ENCODE measurements around the gene ITIH1.

The ITIH1 gene

DNA sequence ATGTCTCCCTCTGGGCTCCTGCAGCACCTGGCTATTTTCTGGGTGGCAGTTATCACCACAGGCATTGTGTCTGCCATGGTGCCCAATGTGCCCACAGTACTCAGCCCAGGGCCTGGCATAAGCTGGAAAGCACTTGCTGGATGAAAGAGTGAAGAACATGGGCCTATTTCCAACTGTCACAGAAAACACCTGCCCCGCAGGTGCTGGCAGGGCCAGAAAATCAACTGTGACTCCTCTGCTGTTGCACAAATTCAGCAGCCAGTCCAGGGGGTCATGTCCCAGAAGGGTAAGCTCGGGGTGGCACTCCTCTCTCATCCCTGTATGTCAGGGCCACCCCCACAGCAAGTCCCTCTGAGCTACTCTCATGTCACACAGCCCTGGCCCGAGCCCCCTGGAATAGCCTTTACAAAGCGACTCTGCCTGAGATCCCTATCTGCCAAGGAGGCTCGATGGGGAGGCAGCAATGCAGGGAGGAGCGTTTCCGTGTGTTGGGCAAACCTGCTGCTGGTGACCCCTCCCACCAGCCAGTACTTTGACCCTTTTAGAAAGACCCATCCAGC is 34.1 kb downstream of the ITIH1 start:
- H3K9me2 ChIP-seq (replicated peaks; ENCODE audit: control insufficient read depth, low read length) = no peaks in the 10 kb centered on the region
- no peak overlapping the region for H3K27ac ChIP-seq (ENCODE audit: low read depth, low read length)
- no peaks in the 10 kb centered on the region; the same call in 1 of the 2 replicates for H3K27me3 ChIP-seq (ENCODE audit: control insufficient read depth, low read length)
- no peak overlapping the region for H3K4me3 ChIP-seq (ENCODE audit: low read length)
- no peak overlapping the region for H3K4me2 ChIP-seq (ENCODE audit: low read length)
- no peaks in the 10 kb centered on the region for H4K20me1 ChIP-seq (ENCODE audit: control insufficient read depth, insufficient read depth, low read depth, low read length)
- no peaks in the 10 kb centered on the region for H3K4me1 ChIP-seq (ENCODE audit: control insufficient read depth, low read length)
- H3K79me2 ChIP-seq (ENCODE audit: control insufficient read depth, low read length) = no peaks in the 10 kb centered on the region
- H3F3A ChIP-seq (ENCODE audit: control insufficient read depth, insufficient read depth) = no peaks in the 10 kb centered on the region
- TF ChIP-seq EZH2phosphoT487 (IDR thresholded peaks at IDR 0.05; ENCODE audit: borderline replicate concordance, low read length) (no peak), CTCF (IDR thresholded peaks at IDR 0.05; ENCODE audit: low read depth, low read length, poor library complexity, severe bottlenecking) (no peak)
- H3K9me3 ChIP-seq (ENCODE audit: control insufficient read depth, insufficient read depth, low read length) = no peaks in the 10 kb centered on the region
- H3K36me3 ChIP-seq (ENCODE audit: control insufficient read depth, low read length) = no peaks in the 10 kb centered on the region

DNA sequence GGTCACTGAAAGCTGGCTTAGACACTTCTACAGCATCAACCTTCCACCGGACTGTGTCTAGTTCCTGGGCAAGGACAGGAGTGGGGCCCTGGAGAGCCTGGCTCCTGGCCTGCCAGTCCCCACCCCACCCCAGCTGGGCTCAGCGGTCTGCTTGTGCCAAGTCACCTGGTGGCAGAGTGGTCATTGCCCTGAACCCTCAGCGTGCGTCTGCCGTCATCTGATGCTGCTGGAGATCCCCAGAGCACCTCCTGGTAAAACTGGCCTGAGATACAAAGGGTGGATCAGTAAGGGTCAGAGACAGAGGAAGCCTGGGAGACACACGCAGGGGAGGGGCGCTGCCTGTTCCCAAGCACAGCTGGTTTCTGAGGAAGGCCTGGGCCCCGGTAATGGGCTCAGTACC is 36.4 kb downstream of the ITIH1 start:
- H3F3A ChIP-seq (ENCODE audit: control insufficient read depth, insufficient read depth) = no peaks in the 10 kb centered on the region
- no peaks in the 10 kb centered on the region for H4K20me1 ChIP-seq (ENCODE audit: control insufficient read depth, insufficient read depth, low read depth, low read length)
- H3K79me2 ChIP-seq (ENCODE audit: control insufficient read depth, low read length) = no peaks in the 10 kb centered on the region
- no peaks in the 10 kb centered on the region for H3K4me1 ChIP-seq (ENCODE audit: control insufficient read depth, low read length)
- TF ChIP-seq EZH2phosphoT487 (IDR thresholded peaks at IDR 0.05; ENCODE audit: borderline replicate concordance, low read length) (no peak), CTCF (IDR thresholded peaks at IDR 0.05; ENCODE audit: low read depth, low read length, poor library complexity, severe bottlenecking) (no peak)
- H3K4me2 ChIP-seq (ENCODE audit: low read length) = no peak overlapping the region
- no peak overlapping the region for H3K27ac ChIP-seq (ENCODE audit: low read depth, low read length)
- H3K36me3 ChIP-seq (ENCODE audit: control insufficient read depth, low read length) = no peaks in the 10 kb centered on the region
- H3K27me3 ChIP-seq (ENCODE audit: control insufficient read depth, low read length) = no peaks in the 10 kb centered on the region
- no peaks in the 10 kb centered on the region for H3K9me3 ChIP-seq (ENCODE audit: control insufficient read depth, insufficient read depth, low read length)
- no peaks in the 10 kb centered on the region for H3K9me2 ChIP-seq (replicated peaks; ENCODE audit: control insufficient read depth, low read length)
- no peak overlapping the region for H3K4me3 ChIP-seq (ENCODE audit: low read length)

GRCh38 chr3:52816199-52816598 is 38.8 kb downstream of the ITIH1 start:
- Histone ChIP-seq H3K9me2 (replicated peaks; ENCODE audit: control insufficient read depth, low read length) (no peaks in the 10 kb centered on the region), H3K9me3 (ENCODE audit: control insufficient read depth, insufficient read depth, low read length) (no peaks in the 10 kb centered on the region), H3K4me3 (ENCODE audit: low read length) (no peak overlapping the region), H3K4me2 (ENCODE audit: low read length) (no peak overlapping the region), H3F3A (ENCODE audit: control insufficient read depth, insufficient read depth) (no peaks in the 10 kb centered on the region), H4K20me1 (ENCODE audit: control insufficient read depth, insufficient read depth, low read depth, low read length) (no peaks in the 10 kb centered on the region; the same call in 1 of the 2 replicates), H3K27me3 (ENCODE audit: control insufficient read depth, low read length) (no peaks in the 10 kb centered on the region), H3K27ac (ENCODE audit: low read depth, low read length) (no peak overlapping the region), H3K4me1 (ENCODE audit: control insufficient read depth, low read length) (no peaks in the 10 kb centered on the region), H3K79me2 (ENCODE audit: control insufficient read depth, low read length) (no peaks in the 10 kb centered on the region), H3K36me3 (ENCODE audit: control insufficient read depth, low read length) (no peaks in the 10 kb centered on the region)
- TF ChIP-seq EZH2phosphoT487 (IDR thresholded peaks at IDR 0.05; ENCODE audit: borderline replicate concordance, low read length) = no peak

- H3K4me1 ChIP-seq (ENCODE audit: control insufficient read depth, low read length) = no peaks in the 10 kb centered on the region
- H3F3A ChIP-seq (ENCODE audit: control insufficient read depth, insufficient read depth) = no peaks in the 10 kb centered on the region
- H3K4me3 ChIP-seq (ENCODE audit: low read length) = no peak overlapping the region
- no peaks in the 10 kb centered on the region for H3K9me3 ChIP-seq (ENCODE audit: control insufficient read depth, insufficient read depth, low read length)
- H3K9me2 ChIP-seq (replicated peaks; ENCODE audit: control insufficient read depth, low read length) = no peaks in the 10 kb centered on the region
- TF ChIP-seq CTCF (IDR thresholded peaks at IDR 0.05; ENCODE audit: low read depth, low read length, poor library complexity, severe bottlenecking) (no peak), EZH2phosphoT487 (IDR thresholded peaks at IDR 0.05; ENCODE audit: borderline replicate concordance, low read length) (no peak)
- no peak overlapping the region for H3K4me2 ChIP-seq (ENCODE audit: low read length)
- H3K36me3 ChIP-seq (ENCODE audit: control insufficient read depth, low read length) = no peaks in the 10 kb centered on the region
- no peak overlapping the region for H3K27ac ChIP-seq (ENCODE audit: low read depth, low read length)
- no peaks in the 10 kb centered on the region for H3K27me3 ChIP-seq (ENCODE audit: control insufficient read depth, low read length)
- no peaks in the 10 kb centered on the region for H3K79me2 ChIP-seq (ENCODE audit: control insufficient read depth, low read length)
- H4K20me1 ChIP-seq (ENCODE audit: control insufficient read depth, insufficient read depth, low read depth, low read length) = no peaks in the 10 kb centered on the region; the same call in 1 of the 2 replicates
These were observed 39.3 kb downstream of the ITIH1 start for GRCh38 chr3:52816654-52817053.

All from DOHH2 (cell line).